GM23338 (cell line): Measurements from ENCODE around the gene COMMD8. TPM values are rescaled to one million over a fixed set of nuclear protein-coding genes. Genes with fewer than 3 reads are reported as not detected.

ENCODE experiments used
- ATAC-seq: fragments of 200-7000 bp; cut with Tn5 transposase; 3 replicates; pipeline ENCODE4 v1.9.1; 2020
- DNase-seq: peaks from one replicate; pipeline ENCODE4 v3.0.0-alpha.2; 2015; ENCODE audit warnings: low spot score
- H2AFZ ChIP-seq: fragments of 200-600 bp; sonication (generic); 2 replicates; pipeline ENCODE4 v1.8.0; 2016; ENCODE audit warnings: antibody characterized with exemption, mild to moderate bottlenecking, moderate library complexity
- H3F3A ChIP-seq: fragments of 200-600 bp; sonication (generic); replicated peaks from 2 replicates; pipeline ENCODE4 v1.8.0; 2017; ENCODE audit warnings: antibody characterized with exemption, mixed run types, low read depth
- H3K27ac ChIP-seq: fragments of 200-600 bp; sonication (generic); 2 replicates; pipeline ENCODE4 v1.6.1; 2016; ENCODE audit warnings: low read depth
- H3K27me3 ChIP-seq: fragments of 200-600 bp; sonication (generic); 2 replicates; pipeline ENCODE4 v1.8.0; 2016; ENCODE audit warnings: mild to moderate bottlenecking, mixed run types, moderate library complexity; ENCODE audit not compliant: insufficient read depth
- H3K36me3 ChIP-seq: fragments of 200-600 bp; sonication (generic); 2 replicates; pipeline ENCODE4 v1.8.0; 2016; ENCODE audit warnings: mild to moderate bottlenecking; ENCODE audit not compliant: insufficient read depth
- H3K4me1 ChIP-seq: fragments of 200-600 bp; sonication (generic); 2 replicates; pipeline ENCODE4 v1.8.0; 2016; ENCODE audit warnings: mild to moderate bottlenecking, moderate library complexity; ENCODE audit not compliant: insufficient read depth
- H3K4me2 ChIP-seq: fragments of 200-600 bp; sonication (generic); 2 replicates; pipeline ENCODE4 v1.7.1; 2017; ENCODE audit warnings: mixed run types
- H3K4me3 ChIP-seq: fragments of 200-600 bp; sonication (generic); 2 replicates; pipeline ENCODE4 v1.6.1; 2016; ENCODE audit warnings: mixed run types
- H3K79me2 ChIP-seq: fragments of 200-600 bp; sonication (generic); replicated peaks from 2 replicates; pipeline ENCODE4 v1.8.0; 2017; ENCODE audit warnings: mild to moderate bottlenecking; ENCODE audit not compliant: insufficient read depth
- H3K9me2 ChIP-seq: fragments of 200-600 bp; sonication (generic); 2 replicates; pipeline ENCODE4 v1.8.0; 2017; ENCODE audit not compliant: insufficient read depth
- H4K20me1 ChIP-seq: fragments of 200-600 bp; sonication (generic); replicated peaks from 2 replicates; pipeline ENCODE4 v1.8.0; 2017; ENCODE audit warnings: mild to moderate bottlenecking; ENCODE audit not compliant: insufficient read depth
- H3K27ac Mint-ChIP-seq: 2 replicates; pipeline ENCODE4 v1.8.0; 2020; ENCODE audit warnings: inconsistent platforms, mild to moderate bottlenecking, moderate library complexity, mixed read lengths
- H3K27me3 Mint-ChIP-seq: 3 replicates; pipeline ENCODE4 v1.8.0; 2022; ENCODE audit warnings: low read depth, mild to moderate bottlenecking, moderate library complexity, mixed read lengths, inconsistent platforms; ENCODE audit not compliant: insufficient read depth, poor library complexity
- H3K36me3 Mint-ChIP-seq: 3 replicates; pipeline ENCODE4 v1.8.0; 2021; ENCODE audit warnings: low read depth, mild to moderate bottlenecking, inconsistent platforms, moderate library complexity, mixed read lengths
- H3K4me1 Mint-ChIP-seq: 3 replicates; pipeline ENCODE4 v1.8.0; 2020; ENCODE audit warnings: mild to moderate bottlenecking, inconsistent platforms, mixed read lengths
- H3K4me3 Mint-ChIP-seq: 3 replicates; pipeline ENCODE4 v1.8.0; 2021; ENCODE audit warnings: moderate library complexity, mild to moderate bottlenecking, inconsistent platforms, mixed read lengths
- H3K9me3 Mint-ChIP-seq: 3 replicates; pipeline ENCODE4 v1.8.0; 2020; ENCODE audit warnings: moderate library complexity, mild to moderate bottlenecking, inconsistent platforms, mixed read lengths
- CREB1 ChIP-seq: fragments of 250-450 bp; sonication (Bioruptor Pico); IDR thresholded peaks from 2 replicates; pipeline ENCODE4 v1.5.0; 2020; ENCODE audit warnings: low read depth, mild to moderate bottlenecking, moderate library complexity
- ETS1 ChIP-seq: IDR thresholded peaks from 2 replicates; pipeline ENCODE4 v1.6.1; 2016; ENCODE audit warnings: antibody characterized with exemption
- EZH2phosphoT487 ChIP-seq: fragments of 200-600 bp; sonication (generic); IDR thresholded peaks from one replicate; pipeline ENCODE4 v1.8.1; 2018; ENCODE audit warnings: antibody characterized with exemption; ENCODE audit not compliant: unreplicated experiment
- JUNB ChIP-seq: IDR thresholded peaks from one replicate; pipeline ENCODE4 v1.6.1; 2016; ENCODE audit warnings: antibody characterized with exemption; ENCODE audit not compliant: unreplicated experiment
- NANOG ChIP-seq: IDR thresholded peaks from 2 replicates; pipeline ENCODE4 v1.6.1; 2016; ENCODE audit warnings: antibody characterized with exemption, borderline replicate concordance
- POLR2AphosphoS5 ChIP-seq: IDR thresholded peaks from 2 replicates; pipeline ENCODE4 v1.6.1; 2016; ENCODE audit warnings: antibody characterized with exemption, low read depth
- REST ChIP-seq: IDR thresholded peaks from one replicate; pipeline ENCODE4 v1.6.1; 2018; ENCODE audit warnings: antibody characterized with exemption; ENCODE audit not compliant: unreplicated experiment
- STAT1 ChIP-seq: IDR thresholded peaks from one replicate; pipeline ENCODE4 v1.6.1; 2016; ENCODE audit warnings: antibody characterized with exemption; ENCODE audit not compliant: unreplicated experiment
- ZNF114 ChIP-seq: fragments of 250-450 bp; sonication (Bioruptor Pico); IDR thresholded peaks from 2 replicates; pipeline ENCODE4 v1.5.0; 2020; ENCODE audit warnings: mild to moderate bottlenecking, moderate library complexity
- ZNF331 ChIP-seq: fragments of 250-450 bp; sonication (Bioruptor Pico); IDR thresholded peaks from 2 replicates; pipeline ENCODE4 v1.5.0; 2020; ENCODE audit warnings: low read depth, mild to moderate bottlenecking, moderate library complexity
- polyA plus RNA-seq: library from polyadenylated mRNA; unstranded; fragments of >200 nt; fragmentation: Nextera tagmentation; extraction: Ambion mirVana; gene quantifications from 2 replicates; pipeline ENCODE4 v1.2.1, GENCODE V29; 2016
- total RNA-seq: library from RNA; depleted of rRNA; stranded (reverse); fragments of >200 nt; shearing (Covaris generic); gene quantifications from 2 replicates; pipeline ENCODE4 v1.2.3, GENCODE V29; 2014

The COMMD8 gene
- total and polyA plus RNA-seq, 2 experiments from 2014 or later: 8.4 to 20.6 TPM

DNA sequence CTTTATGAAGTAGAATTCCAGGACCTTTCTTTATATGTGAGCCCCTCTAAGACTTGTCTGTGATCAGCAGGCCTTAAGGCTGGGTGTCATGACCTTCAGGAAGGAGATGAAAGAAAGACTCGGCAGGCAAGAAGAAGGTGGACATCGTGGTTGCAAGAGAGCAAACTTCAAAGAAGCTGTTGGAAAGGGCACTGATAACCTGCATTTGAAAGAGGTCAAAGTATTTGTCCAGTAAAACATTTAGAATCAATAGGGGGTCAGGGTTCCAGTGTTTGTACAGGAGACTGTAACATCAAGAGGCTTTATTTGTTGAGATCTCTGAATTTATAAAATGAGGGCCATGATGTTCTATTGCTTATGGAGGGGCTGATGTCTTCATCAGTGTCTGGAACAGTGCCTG, 44.2 kb downstream of the COMMD8 start (continued):
- TF ChIP-seq ZNF114 (CRISPR knock-in tag): no peak
- TF ChIP-seq EZH2phosphoT487: no peak
- no peak for TF ChIP-seq ETS1
- no peak for TF ChIP-seq REST
- no peak for TF ChIP-seq STAT1
- TF ChIP-seq POLR2AphosphoS5: no peak
- TF ChIP-seq ZNF331: no peak
- TF ChIP-seq JUNB: no peak

DNA sequence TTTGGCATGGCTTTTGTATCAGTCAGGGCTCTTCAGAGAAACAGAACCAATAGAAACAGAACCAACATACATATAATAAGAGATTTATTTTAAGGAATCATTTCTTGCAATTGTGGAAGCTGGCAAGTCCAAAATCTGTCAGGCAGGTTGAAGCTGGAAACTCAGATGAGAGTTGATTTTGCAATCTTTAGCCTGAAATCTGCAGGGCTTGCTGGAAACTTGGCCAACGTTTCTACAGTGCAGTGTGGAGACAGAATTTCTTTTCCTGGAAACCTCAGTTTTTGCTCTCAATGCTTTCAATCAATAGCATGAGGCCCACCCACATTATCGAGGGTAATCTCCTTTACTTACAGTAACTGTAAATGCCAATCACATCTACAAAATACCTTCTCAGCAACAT, 45.4 kb downstream of the COMMD8 start:
- ATAC-seq: no peak
- Histone ChIP-seq H3K27ac (no peak overlapping the region), H3K9me2 (no peaks in the 10 kb centered on the region), H3K4me2 (no peak overlapping the region), H3K36me3 (no peaks in the 10 kb centered on the region), H3K27me3 (no peaks in the 10 kb centered on the region), H3K4me3 (no peak overlapping the region), H2AFZ (no peak overlapping the region), H3K79me2 (no peaks in the 10 kb centered on the region), H3K4me1 (peaks cover 16% of the 10 kb centered on the region; the same call in 1 of the 2 replicates), H4K20me1 (no peaks in the 10 kb centered on the region), H3F3A (no peaks in the 10 kb centered on the region)
- H3K4me1 Mint-ChIP-seq: peaks cover 16% of the 10 kb centered on the region
- DNase-seq: no peak
- no peaks in the 10 kb centered on the region for H3K9me3 Mint-ChIP-seq
- no peak overlapping the region for H3K4me3 Mint-ChIP-seq
- H3K27ac Mint-ChIP-seq: no peak overlapping the region
- H3K36me3 Mint-ChIP-seq: no peaks in the 10 kb centered on the region
- H3K27me3 Mint-ChIP-seq: no peaks in the 10 kb centered on the region
- TF ChIP-seq ETS1 (no peak), ZNF331 (no peak), POLR2AphosphoS5 (no peak), NANOG (no peak), EZH2phosphoT487 (no peak), REST (no peak), CREB1 (no peak)
